CD4-positive, CD25-positive, alpha-beta regulatory T cell (primary cell): ENCODE measurements around the gene INPP5F. TPM values are rescaled to one million over a fixed set of nuclear protein-coding genes. Genes with fewer than 3 reads are reported as not detected.

ENCODE experiments used
- ATAC-seq, 2 donors: fragments of 150-1000 bp; cut with Tn5 transposase; one replicate each; pipeline ENCODE4 v1.10.0; 2021; ENCODE audit warnings: low read depth in 2 of 2, moderate number of reproducible peaks in 2 of 2, moderate library complexity in 1 of 2
- DNase-seq, 3 donors: peaks; one replicate each; pipeline versions ENCODE4 v3.0.0 to v3.0.0-alpha.2; 2012 to 2022; ENCODE audit warnings: mixed read lengths in 1 of 3
- H3K27ac ChIP-seq: one replicate; pipeline ENCODE4 v1.7.0; 2013; ENCODE audit warnings: mild to moderate bottlenecking, low read length; ENCODE audit not compliant: insufficient read depth, poor library complexity, severe bottlenecking
- H3K27me3 ChIP-seq: one replicate; pipeline ENCODE4 v1.7.0; 2013; ENCODE audit warnings: low read length; ENCODE audit not compliant: control insufficient read depth, insufficient read depth
- H3K36me3 ChIP-seq: one replicate; pipeline ENCODE4 v1.7.0; 2013; ENCODE audit warnings: mild to moderate bottlenecking, low read length, moderate library complexity; ENCODE audit not compliant: control insufficient read depth, insufficient read depth
- H3K4me1 ChIP-seq: 2 replicates; pipeline ENCODE4 v1.7.0; 2013; ENCODE audit warnings: mild to moderate bottlenecking, low read length; ENCODE audit not compliant: insufficient read depth, control insufficient read depth, poor library complexity, severe bottlenecking
- H3K4me3 ChIP-seq: one replicate; pipeline ENCODE4 v1.7.0; 2013; ENCODE audit warnings: low read depth, mild to moderate bottlenecking, low read length, moderate library complexity
- H3K9me3 ChIP-seq, 2 experiments: 1 replicate in 1 of 2; 2 replicates in 1 of 2; pipeline ENCODE4 v1.7.0; 2013; ENCODE audit warnings: low read length in 2 of 2, mild to moderate bottlenecking in 1 of 2, moderate library complexity in 1 of 2; ENCODE audit not compliant: control insufficient read depth in 2 of 2
- H3K27ac Mint-ChIP-seq, 3 donors: one replicate each; pipeline ENCODE4 v1.8.0; 2020 to 2022; ENCODE audit warnings: mild to moderate bottlenecking in 3 of 3, mixed read lengths in 3 of 3, moderate library complexity in 2 of 3
- H3K27me3 Mint-ChIP-seq: one replicate; pipeline ENCODE4 v1.8.0; 2022; ENCODE audit warnings: mild to moderate bottlenecking, mixed read lengths
- H3K36me3 Mint-ChIP-seq: one replicate; pipeline ENCODE4 v1.8.0; 2020; ENCODE audit warnings: mixed read lengths
- H3K4me1 Mint-ChIP-seq, 4 donors: one replicate each; pipeline ENCODE4 v1.8.0; 2020 to 2022; ENCODE audit warnings: mixed read lengths in 4 of 4, mild to moderate bottlenecking in 1 of 4
- H3K4me3 Mint-ChIP-seq, 4 donors: one replicate each; pipeline ENCODE4 v1.8.0; 2020 to 2022; ENCODE audit warnings: mild to moderate bottlenecking in 4 of 4, mixed read lengths in 4 of 4, moderate library complexity in 3 of 4
- H3K9me3 Mint-ChIP-seq, 7 donors: one replicate each; pipeline ENCODE4 v1.8.0; 2020 to 2022; ENCODE audit warnings: mixed read lengths in 7 of 7, mild to moderate bottlenecking in 3 of 7, moderate library complexity in 2 of 7
- polyA plus RNA-seq, 4 donors: library from polyadenylated mRNA; unstranded; fragments of 300-500 nt; fragmentation: Illumina TruSeq; gene quantifications; one replicate each; pipeline ENCODE4 v1.2.3, GENCODE V29; 2021
- total RNA-seq: library from RNA; stranded (reverse); gene quantifications from one replicate; pipeline ENCODE4 v1.2.3, GENCODE V29; 2022

Gene INPP5F
- total and polyA plus RNA-seq, 5 donors from 2014 or later: 10.4 to 22.1 (median 11.2) TPM

DNA sequence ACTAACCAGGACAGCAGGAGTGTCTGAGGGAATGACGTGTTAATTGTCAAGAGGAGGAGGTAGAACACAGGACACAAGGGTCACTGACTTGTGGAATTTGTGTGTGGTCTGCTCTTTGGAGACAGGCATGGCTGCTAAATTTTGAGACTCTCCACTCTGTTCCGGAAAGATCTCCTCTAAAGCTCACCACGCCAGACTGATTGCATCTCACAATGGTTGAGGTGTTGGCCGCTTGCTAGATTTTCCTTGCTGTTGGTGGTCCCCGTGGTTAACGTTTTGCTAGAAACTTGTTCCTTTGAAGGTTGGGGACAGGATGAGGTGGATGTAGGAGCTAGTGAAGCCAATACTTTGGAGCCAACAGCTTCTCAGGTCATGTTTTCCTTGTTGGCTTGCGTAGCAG, 89.8 kb downstream of the INPP5F start:
- H3K4me1 ChIP-seq: no peaks in the 10 kb centered on the region
- no peak overlapping the region for H3K4me3 ChIP-seq
- H3K27me3 Mint-ChIP-seq: no peaks in the 10 kb centered on the region
- H3K4me3 Mint-ChIP-seq: no peak overlapping the region
- DNase-seq (no peak), ATAC-seq (no peak)
- no peak overlapping the region for H3K27ac ChIP-seq
- peaks cover 38% of the 10 kb centered on the region for H3K36me3 ChIP-seq
- H3K4me1 Mint-ChIP-seq: peaks cover 0 to 8% (median 2%) of the 10 kb centered on the region in 4 donors
- peaks cover 43% of the 10 kb centered on the region for H3K36me3 Mint-ChIP-seq
- peak overlapping the region in 2 of 3 donors; percentile 29 to 53 for H3K27ac Mint-ChIP-seq
- H3K9me3 ChIP-seq: no peaks in the 10 kb centered on the region
- no peaks in the 10 kb centered on the region for H3K27me3 ChIP-seq
- no peaks in the 10 kb centered on the region for H3K9me3 Mint-ChIP-seq

DNA sequence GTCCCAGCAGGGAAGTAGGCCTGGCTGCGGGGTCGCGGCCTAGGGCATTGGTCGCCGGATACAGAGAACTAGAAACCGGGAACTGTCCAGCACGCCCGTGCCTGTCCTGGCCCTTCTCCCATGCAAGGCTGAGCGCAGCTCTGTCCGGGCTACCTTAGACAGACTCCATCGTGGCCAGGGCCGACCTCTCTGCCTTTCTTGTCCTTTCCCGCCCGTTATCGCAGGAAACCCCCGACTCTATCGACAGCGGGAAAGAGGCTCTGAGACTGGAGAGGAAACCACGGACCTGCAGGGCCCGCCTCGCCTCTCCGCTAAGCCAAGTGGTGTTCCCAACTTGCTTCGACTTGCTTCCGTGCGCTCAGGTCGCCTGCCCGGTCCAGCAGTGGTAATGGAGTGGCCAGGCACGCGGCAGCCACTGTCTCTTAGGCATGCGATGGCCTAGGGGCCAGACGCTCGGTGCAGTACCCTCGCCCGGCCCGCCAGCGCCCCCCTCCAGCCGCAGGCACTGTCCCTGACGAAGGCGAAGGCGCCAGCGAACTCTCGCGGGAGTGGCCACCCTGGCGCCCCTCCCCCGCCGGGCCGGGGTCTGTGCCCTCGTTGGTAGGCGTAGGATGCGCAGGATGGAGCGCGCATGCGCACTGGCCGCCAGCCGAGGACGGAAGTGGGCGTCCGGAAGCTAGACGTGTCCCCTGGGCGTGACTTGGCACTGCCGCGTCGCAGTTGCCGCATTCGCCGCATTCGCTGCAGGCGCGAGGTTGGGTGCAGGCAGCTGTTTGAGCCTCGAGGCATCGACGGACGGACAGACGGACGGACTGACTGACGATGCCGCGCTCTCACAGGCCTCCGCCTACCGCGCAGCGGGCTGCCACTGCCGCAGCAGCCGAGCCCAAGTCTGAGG, 92.4 kb downstream of the INPP5F start:
- Histone ChIP-seq H3K4me1 (no peaks in the 10 kb centered on the region), H3K27me3 (no peaks in the 10 kb centered on the region), H3K4me3 (no peak overlapping the region), H3K27ac (no peak overlapping the region), H3K9me3 (no peaks in the 10 kb centered on the region), H3K36me3 (peaks cover 29% of the 10 kb centered on the region)
- Mint-ChIP-seq H3K27me3 (no peaks in the 10 kb centered on the region), H3K36me3 (peaks cover 28% of the 10 kb centered on the region), H3K27ac (no peak overlapping the region), H3K4me3 (peak overlapping the region in 1 of 4 donors; percentile 54), H3K9me3 (no peaks in the 10 kb centered on the region), H3K4me1 (peaks cover 0 to 12% (median 4%) of the 10 kb centered on the region in 4 donors)
- DNase-seq: peak in 1 of 3 donors; percentile 16
- ATAC-seq: no peak

GRCh38 chr10:119818889-119819270, 93.0 kb downstream of the INPP5F start:
- H3K27ac Mint-ChIP-seq: no peak overlapping the region
- DNase-seq: no peak

GRCh38 chr10:119821182-119821581, 95.3 kb downstream of the INPP5F start:
- H3K27ac Mint-ChIP-seq: peak overlapping the region in 1 of 3 donors; percentile 41
- ATAC-seq (no peak), DNase-seq (peak in 1 of 3 donors; percentile 25)
- no peak overlapping the region for H3K27ac ChIP-seq
- peaks cover 26% of the 10 kb centered on the region for H3K36me3 ChIP-seq
- H3K27me3 ChIP-seq: no peaks in the 10 kb centered on the region
- no peaks in the 10 kb centered on the region for H3K9me3 Mint-ChIP-seq
- no peaks in the 10 kb centered on the region for H3K4me1 ChIP-seq
- H3K4me3 Mint-ChIP-seq: no peak overlapping the region
- H3K36me3 Mint-ChIP-seq: peaks cover 34% of the 10 kb centered on the region
- no peak overlapping the region for H3K4me3 ChIP-seq
- H3K4me1 Mint-ChIP-seq: peaks cover 0 to 11% (median 4%) of the 10 kb centered on the region in 4 donors
- no peaks in the 10 kb centered on the region for H3K9me3 ChIP-seq
- H3K27me3 Mint-ChIP-seq: no peaks in the 10 kb centered on the region

More at GRCh38 chr10:119818889-119819270, 93.0 kb downstream of the INPP5F start:
- Mint-ChIP-seq H3K36me3 (peaks cover 31% of the 10 kb centered on the region), H3K4me3 (peak overlapping the region in 3 of 4 donors; percentile 39 to 63 (median 54)), H3K4me1 (peaks cover 0 to 12% (median 4%) of the 10 kb centered on the region in 4 donors), H3K27me3 (no peaks in the 10 kb centered on the region), H3K9me3 (no peaks in the 10 kb centered on the region)
- Histone ChIP-seq H3K27me3 (no peaks in the 10 kb centered on the region), H3K9me3 (no peaks in the 10 kb centered on the region), H3K4me3 (no peak overlapping the region), H3K4me1 (no peaks in the 10 kb centered on the region), H3K27ac (no peak overlapping the region), H3K36me3 (peaks cover 31% of the 10 kb centered on the region)
- no peak for ATAC-seq

DNA sequence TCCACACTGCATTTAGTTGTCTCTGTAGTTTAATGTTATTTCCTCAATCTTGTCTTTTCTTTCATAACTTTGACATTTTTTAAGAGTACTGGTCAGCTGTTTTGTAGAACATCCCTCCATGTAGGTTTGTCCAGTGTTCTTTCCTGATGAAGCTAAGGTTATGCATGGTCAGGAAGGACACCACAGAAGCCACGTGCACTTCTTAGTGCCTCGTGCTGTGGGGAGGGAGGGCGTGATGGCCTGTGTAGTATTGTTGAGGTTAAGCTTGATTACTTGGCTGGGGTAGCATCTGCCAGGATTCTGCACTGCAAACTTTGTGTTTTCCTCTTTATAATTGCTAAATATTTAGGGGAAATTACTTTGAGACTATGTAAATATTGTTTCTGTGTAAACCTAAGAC, 98.4 kb downstream of the INPP5F start:
- no peaks in the 10 kb centered on the region for H3K4me1 ChIP-seq
- peak overlapping the region in 2 of 3 donors; percentile 11 to 50 for H3K27ac Mint-ChIP-seq
- no peaks in the 10 kb centered on the region for H3K27me3 ChIP-seq
- no peaks in the 10 kb centered on the region for H3K9me3 Mint-ChIP-seq
- peaks cover 36% of the 10 kb centered on the region for H3K36me3 ChIP-seq
- H3K4me3 ChIP-seq: no peak overlapping the region
- DNase-seq: no peak
- no peak overlapping the region for H3K27ac ChIP-seq
- H3K27me3 Mint-ChIP-seq: no peaks in the 10 kb centered on the region
- no peak overlapping the region for H3K4me3 Mint-ChIP-seq
- ATAC-seq: no peak
- peaks cover 40% of the 10 kb centered on the region for H3K36me3 Mint-ChIP-seq
- H3K4me1 Mint-ChIP-seq: peaks cover 0 to 9% (median 3%) of the 10 kb centered on the region in 4 donors
- H3K9me3 ChIP-seq: no peaks in the 10 kb centered on the region

GRCh38 chr10:119826771-119827170, 100.9 kb downstream of the INPP5F start:
- Histone ChIP-seq H3K9me3 (no peaks in the 10 kb centered on the region), H3K27ac (no peak overlapping the region), H3K4me1 (no peaks in the 10 kb centered on the region), H3K27me3 (no peaks in the 10 kb centered on the region), H3K36me3 (peaks cover 61% of the 10 kb centered on the region), H3K4me3 (no peak overlapping the region)
- H3K27me3 Mint-ChIP-seq: no peaks in the 10 kb centered on the region
- H3K4me1 Mint-ChIP-seq: no peaks in the 10 kb centered on the region
- ATAC-seq: no peak
- H3K27ac Mint-ChIP-seq: peak overlapping the region; percentile 2 to 80 (median 41)
- no peak for DNase-seq
- H3K9me3 Mint-ChIP-seq: no peaks in the 10 kb centered on the region
- H3K4me3 Mint-ChIP-seq: no peak overlapping the region
- peaks cover 44% of the 10 kb centered on the region for H3K36me3 Mint-ChIP-seq

GRCh38 chr10:119827430-119827829, 101.6 kb downstream of the INPP5F start:
- H3K36me3 Mint-ChIP-seq: peaks cover 50% of the 10 kb centered on the region
- Histone ChIP-seq H3K4me3 (no peak overlapping the region), H3K27me3 (no peaks in the 10 kb centered on the region), H3K27ac (no peak overlapping the region), H3K4me1 (no peaks in the 10 kb centered on the region), H3K36me3 (peaks cover 67% of the 10 kb centered on the region), H3K9me3 (no peaks in the 10 kb centered on the region)
- DNase-seq (no peak), ATAC-seq (no peak)
- no peaks in the 10 kb centered on the region for H3K9me3 Mint-ChIP-seq
- peak overlapping the region in 2 of 3 donors; percentile 2 to 80 for H3K27ac Mint-ChIP-seq
- H3K4me3 Mint-ChIP-seq: no peak overlapping the region
- H3K27me3 Mint-ChIP-seq: no peaks in the 10 kb centered on the region
- H3K4me1 Mint-ChIP-seq: no peaks in the 10 kb centered on the region
